ENCODE data around the gene WNT9A.

DNA sequence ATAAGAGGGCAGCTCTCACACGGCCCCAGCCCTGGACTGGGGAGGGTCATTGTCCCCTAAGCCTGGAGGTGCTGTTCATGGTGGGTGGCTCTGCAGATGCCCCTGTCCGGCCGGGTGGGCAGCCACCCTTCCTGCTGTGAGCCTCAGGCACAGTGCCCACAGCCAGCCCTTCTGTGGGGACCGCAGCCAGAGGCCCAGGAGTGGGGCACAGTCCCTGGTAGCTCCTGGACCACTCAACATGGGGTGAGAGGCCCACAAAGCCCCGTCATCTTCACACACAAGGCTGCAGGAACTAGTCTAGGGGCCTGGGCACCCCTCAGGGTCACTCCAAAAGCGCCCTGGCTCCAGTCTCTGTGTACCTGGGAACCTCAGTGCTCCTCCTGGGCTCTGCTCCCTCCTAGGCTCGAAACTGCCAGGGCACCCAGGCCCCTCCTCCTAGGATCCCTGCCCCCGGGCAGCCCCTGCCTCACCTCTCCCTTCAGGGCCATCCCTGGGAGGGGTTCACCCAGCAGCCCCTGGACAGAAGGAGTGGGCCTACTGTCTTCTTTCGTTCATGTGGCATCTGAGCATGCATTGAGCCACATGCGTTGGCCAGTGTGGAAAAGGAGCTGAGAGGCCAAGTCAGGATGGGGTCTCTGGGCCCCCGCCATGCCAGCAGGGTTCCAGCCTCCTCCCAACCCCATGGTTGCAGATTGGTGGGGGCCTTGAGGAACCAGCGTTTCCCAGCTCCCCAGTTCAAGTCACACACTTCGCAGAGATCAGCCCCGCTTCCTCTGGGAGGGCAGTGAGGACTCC is 43.0 kb downstream of the WNT9A start:
- TF ChIP-seq, protein P1, sequence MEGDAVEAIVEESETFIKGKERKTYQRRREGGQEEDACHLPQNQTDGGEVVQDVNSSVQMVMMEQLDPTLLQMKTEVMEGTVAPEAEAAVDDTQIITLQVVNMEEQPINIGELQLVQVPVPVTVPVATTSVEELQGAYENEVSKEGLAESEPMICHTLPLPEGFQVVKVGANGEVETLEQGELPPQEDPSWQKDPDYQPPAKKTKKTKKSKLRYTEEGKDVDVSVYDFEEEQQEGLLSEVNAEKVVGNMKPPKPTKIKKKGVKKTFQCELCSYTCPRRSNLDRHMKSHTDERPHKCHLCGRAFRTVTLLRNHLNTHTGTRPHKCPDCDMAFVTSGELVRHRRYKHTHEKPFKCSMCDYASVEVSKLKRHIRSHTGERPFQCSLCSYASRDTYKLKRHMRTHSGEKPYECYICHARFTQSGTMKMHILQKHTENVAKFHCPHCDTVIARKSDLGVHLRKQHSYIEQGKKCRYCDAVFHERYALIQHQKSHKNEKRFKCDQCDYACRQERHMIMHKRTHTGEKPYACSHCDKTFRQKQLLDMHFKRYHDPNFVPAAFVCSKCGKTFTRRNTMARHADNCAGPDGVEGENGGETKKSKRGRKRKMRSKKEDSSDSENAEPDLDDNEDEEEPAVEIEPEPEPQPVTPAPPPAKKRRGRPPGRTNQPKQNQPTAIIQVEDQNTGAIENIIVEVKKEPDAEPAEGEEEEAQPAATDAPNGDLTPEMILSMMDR (IDR thresholded peaks at IDR 0.05; ENCODE audit: poor library complexity, severe bottlenecking): no peak
- TF ChIP-seq POLR2AphosphoS5 (IDR thresholded peaks at IDR 0.05): no peak
- TF ChIP-seq EZH2 (IDR thresholded peaks at IDR 0.05; ENCODE audit: borderline replicate concordance, insufficient read depth, low read length, poor library complexity, severe bottlenecking): no peak
- no peak for TF ChIP-seq EP300 (conservative IDR thresholded peaks at IDR 0.05; ENCODE audit: poor library complexity, severe bottlenecking)
- no peak for TF ChIP-seq SMC3 (conservative IDR thresholded peaks at IDR 0.05; ENCODE audit: poor library complexity)
- TF ChIP-seq, protein P2, sequence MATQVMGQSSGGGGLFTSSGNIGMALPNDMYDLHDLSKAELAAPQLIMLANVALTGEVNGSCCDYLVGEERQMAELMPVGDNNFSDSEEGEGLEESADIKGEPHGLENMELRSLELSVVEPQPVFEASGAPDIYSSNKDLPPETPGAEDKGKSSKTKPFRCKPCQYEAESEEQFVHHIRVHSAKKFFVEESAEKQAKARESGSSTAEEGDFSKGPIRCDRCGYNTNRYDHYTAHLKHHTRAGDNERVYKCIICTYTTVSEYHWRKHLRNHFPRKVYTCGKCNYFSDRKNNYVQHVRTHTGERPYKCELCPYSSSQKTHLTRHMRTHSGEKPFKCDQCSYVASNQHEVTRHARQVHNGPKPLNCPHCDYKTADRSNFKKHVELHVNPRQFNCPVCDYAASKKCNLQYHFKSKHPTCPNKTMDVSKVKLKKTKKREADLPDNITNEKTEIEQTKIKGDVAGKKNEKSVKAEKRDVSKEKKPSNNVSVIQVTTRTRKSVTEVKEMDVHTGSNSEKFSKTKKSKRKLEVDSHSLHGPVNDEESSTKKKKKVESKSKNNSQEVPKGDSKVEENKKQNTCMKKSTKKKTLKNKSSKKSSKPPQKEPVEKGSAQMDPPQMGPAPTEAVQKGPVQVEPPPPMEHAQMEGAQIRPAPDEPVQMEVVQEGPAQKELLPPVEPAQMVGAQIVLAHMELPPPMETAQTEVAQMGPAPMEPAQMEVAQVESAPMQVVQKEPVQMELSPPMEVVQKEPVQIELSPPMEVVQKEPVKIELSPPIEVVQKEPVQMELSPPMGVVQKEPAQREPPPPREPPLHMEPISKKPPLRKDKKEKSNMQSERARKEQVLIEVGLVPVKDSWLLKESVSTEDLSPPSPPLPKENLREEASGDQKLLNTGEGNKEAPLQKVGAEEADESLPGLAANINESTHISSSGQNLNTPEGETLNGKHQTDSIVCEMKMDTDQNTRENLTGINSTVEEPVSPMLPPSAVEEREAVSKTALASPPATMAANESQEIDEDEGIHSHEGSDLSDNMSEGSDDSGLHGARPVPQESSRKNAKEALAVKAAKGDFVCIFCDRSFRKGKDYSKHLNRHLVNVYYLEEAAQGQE (IDR thresholded peaks at IDR 0.05; ENCODE audit: borderline replicate concordance): no peak
- TF ChIP-seq TAF1 (IDR thresholded peaks at IDR 0.05; ENCODE audit: low read depth): no peak
- no peak for TF ChIP-seq RAD21 (conservative IDR thresholded peaks at IDR 0.05)
- no peak for TF ChIP-seq MXI1 (conservative IDR thresholded peaks at IDR 0.05; ENCODE audit: poor library complexity, severe bottlenecking)

Measured in neural cell (in vitro differentiated cells).